ENCODE data around the gene P2RX6. TPM values are rescaled to one million over a fixed set of nuclear protein-coding genes. Genes with fewer than 3 reads are reported as not detected.
A peak's percentile ranks its signal among the peaks of the same experiment; 100 is the strongest.
"Not testable (repeated sequence)": the region's sequence is repeated elsewhere in the genome, so short reads cannot be mapped to it uniquely, and the experiment has no call there.

Gene P2RX6
- total and polyA plus RNA-seq, 5 donors = 1.7 to 6.7 (median 4.1) TPM

- ATAC-seq (no peak), DNase-seq (no peak)
- no peak overlapping the region for H3K4me3 ChIP-seq (ENCODE audit: low read length)
- no peaks in the 10 kb centered on the region for H3K4me1 ChIP-seq (ENCODE audit: control insufficient read depth, insufficient read depth, low read length)
- no peaks in the 10 kb centered on the region for H3K27me3 ChIP-seq (ENCODE audit: control insufficient read depth, insufficient read depth)
- 53% methylated on average over 8 of the region's 8 CpGs for WGBS
- intact Hi-C loops (cut with DNase I) = no loop called here
- no peaks in the 10 kb centered on the region for H3K9me3 ChIP-seq (ENCODE audit: control insufficient read depth, low read length)
- no peak overlapping the region for H3K27ac ChIP-seq (ENCODE audit: low read length)
Observed at GRCh38 chr22:21051831-21052400, 37.0 kb downstream of the P2RX6 start.

- no peak overlapping the region for H3K27ac ChIP-seq (ENCODE audit: low read length)
- no peaks in the 10 kb centered on the region for H3K4me1 ChIP-seq (ENCODE audit: control insufficient read depth, insufficient read depth, low read length)
- no peaks in the 10 kb centered on the region for H3K9me3 ChIP-seq (ENCODE audit: control insufficient read depth, low read length)
- H3K27me3 ChIP-seq (ENCODE audit: control insufficient read depth, insufficient read depth) = no peaks in the 10 kb centered on the region
- DNase-seq (no peak), ATAC-seq (no peak)
- WGBS = 80% methylated on average over 8 of the region's 8 CpGs
- H3K4me3 ChIP-seq (ENCODE audit: low read length) = no peak overlapping the region
- intact Hi-C loops (cut with DNase I) = no loop called here
Observed at GRCh38 chr22:21052715-21053459, 37.9 kb downstream of the P2RX6 start.

- no peaks in the 10 kb centered on the region for H3K4me1 ChIP-seq (ENCODE audit: control insufficient read depth, insufficient read depth, low read length)
- DNase-seq (no peak), ATAC-seq (no peak)
- H3K27me3 ChIP-seq (ENCODE audit: control insufficient read depth, insufficient read depth) = no peaks in the 10 kb centered on the region
- H3K4me3 ChIP-seq (ENCODE audit: low read length) = no peak overlapping the region
- intact Hi-C loops (cut with DNase I) = no loop called here
- no peak overlapping the region for H3K27ac ChIP-seq (ENCODE audit: low read length)
- WGBS = 90% methylated on average over 15 of the region's 15 CpGs
- no peaks in the 10 kb centered on the region for H3K9me3 ChIP-seq (ENCODE audit: control insufficient read depth, low read length)
Observed at GRCh38 chr22:21054046-21054713, 39.2 kb downstream of the P2RX6 start.

GRCh38 chr22:21054714-21055563 is 40.0 kb downstream of the P2RX6 start:
- no peaks in the 10 kb centered on the region for H3K27me3 ChIP-seq (ENCODE audit: control insufficient read depth, insufficient read depth)
- no peaks in the 10 kb centered on the region for H3K9me3 ChIP-seq (ENCODE audit: control insufficient read depth, low read length)
- no peak for DNase-seq
- WGBS = 84% methylated on average over 11 of the region's 11 CpGs
- H3K27ac ChIP-seq (ENCODE audit: low read length) = no peak overlapping the region
- no peaks in the 10 kb centered on the region for H3K4me1 ChIP-seq (ENCODE audit: control insufficient read depth, insufficient read depth, low read length)
- intact Hi-C loops (cut with DNase I) = no loop called here
- ATAC-seq = no peak
- no peak overlapping the region for H3K4me3 ChIP-seq (ENCODE audit: low read length)

GRCh38 chr22:21055564-21055834 is 40.5 kb downstream of the P2RX6 start:
- no peak for DNase-seq
- Histone ChIP-seq H3K27me3 (ENCODE audit: control insufficient read depth, insufficient read depth) (no peaks in the 10 kb centered on the region), H3K27ac (ENCODE audit: low read length) (no peak overlapping the region), H3K9me3 (ENCODE audit: control insufficient read depth, low read length) (no peaks in the 10 kb centered on the region), H3K4me1 (ENCODE audit: control insufficient read depth, insufficient read depth, low read length) (no peaks in the 10 kb centered on the region), H3K4me3 (ENCODE audit: low read length) (no peak overlapping the region)
- intact Hi-C loops (cut with DNase I) = no loop called here
- ATAC-seq = no peak
- 50% methylated on average over 4 of the region's 4 CpGs for WGBS

GRCh38 chr22:21055880-21056319 is 40.9 kb downstream of the P2RX6 start:
- no peak overlapping the region for H3K4me3 ChIP-seq (ENCODE audit: low read length)
- no peaks in the 10 kb centered on the region for H3K4me1 ChIP-seq (ENCODE audit: control insufficient read depth, insufficient read depth, low read length)
- WGBS = 55% methylated on average over 7 of the region's 7 CpGs
- H3K27me3 ChIP-seq (ENCODE audit: control insufficient read depth, insufficient read depth) = no peaks in the 10 kb centered on the region
- H3K27ac ChIP-seq (ENCODE audit: low read length) = no peak overlapping the region
- H3K9me3 ChIP-seq (ENCODE audit: control insufficient read depth, low read length) = no peaks in the 10 kb centered on the region
- no peak for ATAC-seq
- intact Hi-C loops (cut with DNase I) = no loop called here
- DNase-seq = no peak

- H3K27me3 ChIP-seq (ENCODE audit: control insufficient read depth, insufficient read depth); H3K27ac ChIP-seq (ENCODE audit: low read length); intact Hi-C loops (cut with DNase I); DNase-seq; H3K9me3 ChIP-seq (ENCODE audit: control insufficient read depth, low read length); H3K4me1 ChIP-seq (ENCODE audit: control insufficient read depth, insufficient read depth, low read length); H3K4me3 ChIP-seq (ENCODE audit: low read length): not testable (repeated sequence)
- ATAC-seq = peak in 1 of 2 donors; percentile 14
- 71% methylated on average over 7 of the region's 8 CpGs for WGBS
Observed at GRCh38 chr22:21060363-21060762, 45.4 kb downstream of the P2RX6 start.

GRCh38 chr22:21061660-21062321 is 46.8 kb downstream of the P2RX6 start:
- H3K27me3 ChIP-seq (ENCODE audit: control insufficient read depth, insufficient read depth); H3K4me1 ChIP-seq (ENCODE audit: control insufficient read depth, insufficient read depth, low read length); ATAC-seq; intact Hi-C loops (cut with DNase I); H3K27ac ChIP-seq (ENCODE audit: low read length); DNase-seq; H3K4me3 ChIP-seq (ENCODE audit: low read length); H3K9me3 ChIP-seq (ENCODE audit: control insufficient read depth, low read length): not testable (repeated sequence)
- 94% methylated on average over 18 of the region's 18 CpGs for WGBS

- H3K4me3 ChIP-seq (ENCODE audit: low read length); H3K9me3 ChIP-seq (ENCODE audit: control insufficient read depth, low read length); H3K27me3 ChIP-seq (ENCODE audit: control insufficient read depth, insufficient read depth); intact Hi-C loops (cut with DNase I); ATAC-seq; DNase-seq; H3K4me1 ChIP-seq (ENCODE audit: control insufficient read depth, insufficient read depth, low read length); H3K27ac ChIP-seq (ENCODE audit: low read length): not testable (repeated sequence)
- WGBS = 84% methylated on average over 11 of the region's 11 CpGs
Observed at GRCh38 chr22:21064425-21064824, 49.5 kb downstream of the P2RX6 start.

GRCh38 chr22:21064917-21065864 is 50.2 kb downstream of the P2RX6 start:
- H3K27ac ChIP-seq (ENCODE audit: low read length) = no peak overlapping the region
- 59% methylated on average over 13 of the region's 13 CpGs for WGBS
- intact Hi-C loops (cut with DNase I) = no loop called here
- no peak overlapping the region for H3K4me3 ChIP-seq (ENCODE audit: low read length)
- DNase-seq (no peak), ATAC-seq (no peak)
- H3K4me1 ChIP-seq (ENCODE audit: control insufficient read depth, insufficient read depth, low read length) = no peaks in the 10 kb centered on the region
- no peaks in the 10 kb centered on the region for H3K27me3 ChIP-seq (ENCODE audit: control insufficient read depth, insufficient read depth)
- no peaks in the 10 kb centered on the region for H3K9me3 ChIP-seq (ENCODE audit: control insufficient read depth, low read length)

All from right cardiac atrium (tissue), 5 donors.